ENCODE data around the gene STARD8.

DNA sequence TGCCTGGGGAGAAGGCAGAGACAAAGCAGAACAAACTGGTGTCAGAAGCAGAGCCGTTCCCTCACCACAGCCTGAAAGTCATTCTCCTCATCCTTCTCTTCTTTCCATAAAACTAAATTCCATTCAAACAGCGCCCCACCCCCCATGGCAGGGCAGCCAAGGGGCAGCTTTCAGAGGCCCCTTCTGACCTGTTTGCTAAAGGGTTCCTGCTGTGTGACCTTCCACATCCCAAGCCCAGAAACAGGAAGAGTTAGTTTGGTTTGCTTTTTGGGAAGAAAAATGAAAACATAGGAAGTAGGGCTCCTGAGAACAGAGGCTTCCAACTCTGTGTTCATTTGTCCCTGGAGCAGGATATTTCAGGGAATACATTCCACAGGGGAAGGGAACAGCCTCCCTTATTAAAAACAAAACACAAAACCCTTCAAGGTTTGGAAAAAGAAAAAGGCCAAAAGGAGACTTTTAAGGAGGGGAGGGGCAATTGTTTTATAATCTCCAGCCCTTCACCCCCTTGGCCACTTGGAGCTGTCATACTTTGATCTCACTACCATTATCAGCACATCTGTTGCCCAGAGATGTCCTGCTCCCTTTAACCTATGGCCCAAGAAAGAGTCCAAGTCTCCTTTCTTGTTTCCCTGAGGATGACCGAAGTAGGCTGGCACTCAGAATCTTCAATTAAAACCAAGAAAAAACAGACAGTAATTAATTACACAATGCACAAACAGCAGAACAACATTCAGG lies 25.3 kb downstream of the STARD8 start:
- TF ChIP-seq CSDC2 (CRISPR knock-in tag; IDR thresholded peaks at IDR 0.05) (no peak), TCF4 (CRISPR knock-in tag; IDR thresholded peaks at IDR 0.05; ENCODE audit: borderline replicate concordance) (no peak), RARB (CRISPR knock-in tag; IDR thresholded peaks at IDR 0.05) (no peak), ZFP3 (CRISPR knock-in tag; IDR thresholded peaks at IDR 0.05) (no peak), ARNTL (CRISPR knock-in tag; IDR thresholded peaks at IDR 0.05; ENCODE audit: borderline replicate concordance, low read depth) (no peak)
- TF ChIP-seq, protein P1, sequence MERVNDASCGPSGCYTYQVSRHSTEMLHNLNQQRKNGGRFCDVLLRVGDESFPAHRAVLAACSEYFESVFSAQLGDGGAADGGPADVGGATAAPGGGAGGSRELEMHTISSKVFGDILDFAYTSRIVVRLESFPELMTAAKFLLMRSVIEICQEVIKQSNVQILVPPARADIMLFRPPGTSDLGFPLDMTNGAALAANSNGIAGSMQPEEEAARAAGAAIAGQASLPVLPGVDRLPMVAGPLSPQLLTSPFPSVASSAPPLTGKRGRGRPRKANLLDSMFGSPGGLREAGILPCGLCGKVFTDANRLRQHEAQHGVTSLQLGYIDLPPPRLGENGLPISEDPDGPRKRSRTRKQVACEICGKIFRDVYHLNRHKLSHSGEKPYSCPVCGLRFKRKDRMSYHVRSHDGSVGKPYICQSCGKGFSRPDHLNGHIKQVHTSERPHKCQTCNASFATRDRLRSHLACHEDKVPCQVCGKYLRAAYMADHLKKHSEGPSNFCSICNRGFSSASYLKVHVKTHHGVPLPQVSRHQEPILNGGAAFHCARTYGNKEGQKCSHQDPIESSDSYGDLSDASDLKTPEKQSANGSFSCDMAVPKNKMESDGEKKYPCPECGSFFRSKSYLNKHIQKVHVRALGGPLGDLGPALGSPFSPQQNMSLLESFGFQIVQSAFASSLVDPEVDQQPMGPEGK (CRISPR knock-in tag; IDR thresholded peaks at IDR 0.05; ENCODE audit: borderline replicate concordance) = no peak
